HepG2 (cell line): Measurements from ENCODE around the gene INTS3. TPM values are rescaled to one million over a fixed set of nuclear protein-coding genes. Genes with fewer than 3 reads are reported as not detected.

Source experiments
- ATAC-seq: fragments of 200-7000 bp; cut with Tn5 transposase; 3 replicates; pipeline ENCODE4 v1.9.1; 2020; ENCODE audit warnings: mild to moderate bottlenecking, moderate library complexity
- BruUV-seq: library from RNA; stranded (reverse); fragments of 400-500 nt; replicated peaks from 2 replicates; lab custom pipeline; 2021; lab: Mats Ljungman, UMichigan
- CTCF ChIA-PET: fragments of 300-600 bp; formaldehyde crosslinking; extraction: SDS; loops from one replicate; lab custom pipeline; 2021; ENCODE audit warnings: low total read pairs, inconsistent platforms, low intra/inter-chr PET ratio; lab: Yijun Ruan, JAX
- POLR2A ChIA-PET: fragments of 350-600 bp; sonication (Branson Sonifier 250); formaldehyde crosslinking; loops from one replicate; lab custom pipeline; 2020; ENCODE audit warnings: antibody characterized with exemption, inconsistent platforms; lab: Yijun Ruan, JAX
- DNase-seq: peaks from one replicate; pipeline ENCODE4 v3.0.0-alpha.2; 2015; ENCODE audit warnings: low spot score
- FAIRE-seq: peaks from 3 replicates; lab custom pipeline; 2011; peaks lifted over from hg19 to GRCh38; lab: Jason Lieb, UNC
- H2AFZ ChIP-seq: one replicate; pipeline ENCODE4 v1.6.1; 2011; ENCODE audit warnings: low read length, inconsistent platforms
- H3K27ac ChIP-seq: fragments of 300-600 bp; 3 replicates; pipeline ENCODE4 v1.8.0; 2011; ENCODE audit warnings: mixed run types, mild to moderate bottlenecking, mixed read lengths, low read length, inconsistent platforms; ENCODE audit not compliant: insufficient read depth; ENCODE audit errors: extremely low read length
- H3K27me3 ChIP-seq, 2 experiments: fragments of 200-600 bp in 1 of 2; 2 replicates in 1 of 2; 3 replicates in 1 of 2; pipeline versions ENCODE4 v1.6.0 to v1.8.0; 2011; ENCODE audit warnings: low read length in 2 of 2, mild to moderate bottlenecking in 2 of 2, moderate library complexity in 2 of 2, inconsistent platforms in 1 of 2; ENCODE audit not compliant: insufficient read depth in 2 of 2, control insufficient read depth in 1 of 2
- H3K36me3 ChIP-seq, 2 experiments: fragments of 200-600 bp in 1 of 2; replicated peaks in 1 of 2; 2 replicates in 1 of 2; 3 replicates in 1 of 2; pipeline versions ENCODE4 v1.5.1 to v1.8.0; 2011; ENCODE audit warnings: low read length in 2 of 2, inconsistent platforms in 1 of 2; ENCODE audit not compliant: insufficient read depth in 2 of 2, control insufficient read depth in 1 of 2
- H3K4me1 ChIP-seq: 2 replicates; pipeline ENCODE4 v1.5.1; 2012; ENCODE audit warnings: low read length, inconsistent platforms; ENCODE audit not compliant: insufficient read depth
- H3K4me2 ChIP-seq: 2 replicates; pipeline ENCODE4 v1.6.0; 2011; ENCODE audit warnings: low read depth, low read length, inconsistent platforms
- H3K4me3 ChIP-seq, 3 experiments: fragments of 200-600 bp in 1 of 3; sonication (generic), shearing (Covaris generic) in 1 of 3; replicated peaks in 1 of 3; 2 replicates each; pipeline ENCODE4 v1.5.1; 2011 to 2016; ENCODE audit warnings: low read length in 3 of 3, inconsistent platforms in 2 of 3, low read depth in 2 of 3, mild to moderate bottlenecking in 2 of 3, control low read depth in 1 of 3, mixed read lengths in 1 of 3; ENCODE audit not compliant: insufficient read depth in 1 of 3
- H3K79me2 ChIP-seq: one replicate; pipeline ENCODE4 v1.6.1; 2011; ENCODE audit warnings: low read length, inconsistent platforms; ENCODE audit not compliant: insufficient read depth
- H3K9ac ChIP-seq: 2 replicates; pipeline ENCODE4 v1.6.0; 2011; ENCODE audit warnings: mild to moderate bottlenecking, low read depth, low read length, inconsistent platforms; ENCODE audit not compliant: insufficient read depth
- H3K9me3 ChIP-seq: 2 replicates; pipeline ENCODE4 v1.5.1; 2012; ENCODE audit warnings: mild to moderate bottlenecking, low read length
- H4K20me1 ChIP-seq: 2 replicates; pipeline ENCODE4 v1.6.0; 2011; ENCODE audit warnings: inconsistent platforms, mild to moderate bottlenecking, low read length, moderate library complexity; ENCODE audit not compliant: insufficient read depth
- ADNP ChIP-seq: sonication (generic); formaldehyde crosslinking; IDR thresholded peaks from 2 replicates; pipeline ENCODE4 v1.4.0; 2020; ENCODE audit warnings: missing genetic modification reagents
- CENPT ChIP-seq: sonication (generic); formaldehyde crosslinking; IDR thresholded peaks from 2 replicates; pipeline ENCODE4 v1.8.0; 2022; ENCODE audit warnings: low read depth, mild to moderate bottlenecking, moderate library complexity, missing genetic modification reagents
- POGZ ChIP-seq: sonication (generic); formaldehyde crosslinking; IDR thresholded peaks from 2 replicates; pipeline ENCODE4 v1.4.0; 2020; ENCODE audit warnings: mild to moderate bottlenecking, missing genetic modification reagents
- PRDM15 ChIP-seq: sonication (generic); formaldehyde crosslinking; IDR thresholded peaks from 2 replicates; pipeline ENCODE4 v1.4.0; 2020; ENCODE audit warnings: missing genetic modification reagents
- SAFB2 ChIP-seq: sonication (generic); formaldehyde crosslinking; IDR thresholded peaks from 2 replicates; pipeline ENCODE4 v1.5.1; 2020; ENCODE audit warnings: missing genetic modification reagents, low read depth, mild to moderate bottlenecking, borderline replicate concordance
- WGBS: methylation state at CpG from one replicate; pipeline ENCODE4 v1.1.6; 2017; ENCODE audit warnings: low lambda C conversion rate; 5-methylcytosine and 5-hydroxymethylcytosine counted together
- in situ Hi-C: cut with HindIII; loops from 2 replicates; pipeline ENCODE4 v1.10.0; 2017; ENCODE audit warnings: low pct_unique_long_range_greater_than_20kb; ENCODE audit not compliant: extremely low pct_ligation_motif_present
- intact Hi-C: fragments of 100-400 bp; cut with micrococcal nuclease; formaldehyde crosslinking; loops from one replicate; pipeline ENCODE4 v1.10.0; 2022; ENCODE audit not compliant: unreplicated experiment
- polyA plus RNA-seq, 8 experiments: library from polyadenylated mRNA; depleted of rRNA in 3 of 8; stranded (reverse) in 7 of 8; unstranded in 1 of 8; fragments of >200 nt; fragmentation: Illumina TruSeq in 4 of 8; extraction: Trizol in 4 of 8; gene quantifications; 2 replicates each; pipeline versions ENCODE4 v1.2.1 to v1.2.3, GENCODE V29; 2011 to 2016; ENCODE audit warnings: low read depth in 4 of 8, missing spikeins in 1 of 8, mixed read lengths in 1 of 8; ENCODE audit not compliant: insufficient read depth in 1 of 8
- total RNA-seq, 5 experiments: library from RNA; depleted of rRNA; stranded (reverse); fragments of >200 nt; fragmentation: Illumina TruSeq; extraction: Trizol; gene quantifications; 2 replicates each; pipeline ENCODE4 v1.2.3, GENCODE V29; 2016; ENCODE audit warnings: low read depth in 1 of 5

Gene INTS3
- total and polyA plus RNA-seq, 2 of the 13 experiments (the other 11 are each of a cell fraction or from before 2014, with no cell fraction given) = 17.2 to 27.2 TPM

GRCh38 chr1:153793973-153794615, 66.2 kb downstream of the INTS3 start:
- no peak for DNase-seq
- Histone ChIP-seq H2AFZ (no peak overlapping the region), H3K79me2 (no peaks in the 10 kb centered on the region), H3K4me3 (no peak overlapping the region), H3K9me3 (no peaks in the 10 kb centered on the region), H3K27ac (no peak overlapping the region), H3K4me1 (peaks cover 61% of the 10 kb centered on the region), H3K4me2 (no peak overlapping the region), H3K9ac (no peak overlapping the region), H3K27me3 (peaks cover 7 to 61% of the 10 kb centered on the region in 2 experiments; a peak in 4 of 5 replicates), H3K36me3 (no peaks in the 10 kb centered on the region), H4K20me1 (no peaks in the 10 kb centered on the region)
- ChIA-PET POLR2A (no interaction called here), CTCF (no interaction called here)
- no TSS peak for BruUV-seq
- 50% methylated on average over 9 of the region's 12 CpGs for WGBS
- in situ Hi-C loops (no loop called here), intact Hi-C loops (no loop called here)
- FAIRE-seq = no peak
- ATAC-seq = no peak
- TF ChIP-seq POGZ (CRISPR knock-in tag) (no peak), CENPT (CRISPR knock-in tag) (no peak), ADNP (no peak), SAFB2 (CRISPR knock-in tag) (no peak), PRDM15 (CRISPR knock-in tag) (no peak)
